GM12801 (cell line): ENCODE measurements around the gene BNC2.

Experiments used
- CTCF ChIP-seq: IDR thresholded peaks from one replicate; pipeline ENCODE4 v1.5.1; 2011; ENCODE audit warnings: control low read depth; ENCODE audit not compliant: insufficient read length; ENCODE audit errors: extremely low read depth

Gene BNC2

GRCh38 chr9:16709924-16710323, 160.5 kb downstream of the BNC2 start:
- no peak for TF ChIP-seq CTCF

GRCh38 chr9:16708656-16709435, 161.6 kb downstream of the BNC2 start:
- TF ChIP-seq CTCF, result no peak

GRCh38 chr9:16705111-16705604, 165.3 kb downstream of the BNC2 start:
- TF ChIP-seq CTCF, result no peak

GRCh38 chr9:16704116-16705110, 166.1 kb downstream of the BNC2 start:
- no peak for TF ChIP-seq CTCF

- TF ChIP-seq CTCF, result no peak
Observed at GRCh38 chr9:16701347-16701746, 169.1 kb downstream of the BNC2 start.

- TF ChIP-seq CTCF, result no peak
Observed at GRCh38 chr9:16693616-16694015, 176.9 kb downstream of the BNC2 start.

GRCh38 chr9:16690628-16691027, 179.8 kb downstream of the BNC2 start:
- TF ChIP-seq CTCF, result no peak
